Erythroblast (primary cell): ENCODE results near the gene PITRM1.
"Not testable (repeated sequence)": the region's sequence is repeated elsewhere in the genome, so short reads cannot be mapped to it uniquely, and the experiment has no call there.

ENCODE experiments used
- DNase-seq, 2 experiments: peaks; one replicate each; lab custom pipeline; 2025; lab: John Stamatoyannopoulos, UW
- GATA1 ChIP-seq: IDR thresholded peaks from 2 replicates; pipeline ENCODE4 v1.6.1; 2011; ENCODE audit warnings: low read depth, mild to moderate bottlenecking, control low read depth, low read length, moderate library complexity
- POLR2A ChIP-seq: IDR thresholded peaks from 2 replicates; pipeline ENCODE4 v1.6.1; 2011; ENCODE audit warnings: mild to moderate bottlenecking, low read length

The PITRM1 gene

GRCh38 chr10:3194871-3195270 lies 22.3 kb upstream of the PITRM1 start:
- TF ChIP-seq GATA1 (no peak), POLR2A (no peak)
- DNase-seq, result no peak

GRCh38 chr10:3193751-3194150 lies 21.2 kb upstream of the PITRM1 start:
- TF ChIP-seq POLR2A (no peak), GATA1 (no peak)
- DNase-seq, result no peak

DNA sequence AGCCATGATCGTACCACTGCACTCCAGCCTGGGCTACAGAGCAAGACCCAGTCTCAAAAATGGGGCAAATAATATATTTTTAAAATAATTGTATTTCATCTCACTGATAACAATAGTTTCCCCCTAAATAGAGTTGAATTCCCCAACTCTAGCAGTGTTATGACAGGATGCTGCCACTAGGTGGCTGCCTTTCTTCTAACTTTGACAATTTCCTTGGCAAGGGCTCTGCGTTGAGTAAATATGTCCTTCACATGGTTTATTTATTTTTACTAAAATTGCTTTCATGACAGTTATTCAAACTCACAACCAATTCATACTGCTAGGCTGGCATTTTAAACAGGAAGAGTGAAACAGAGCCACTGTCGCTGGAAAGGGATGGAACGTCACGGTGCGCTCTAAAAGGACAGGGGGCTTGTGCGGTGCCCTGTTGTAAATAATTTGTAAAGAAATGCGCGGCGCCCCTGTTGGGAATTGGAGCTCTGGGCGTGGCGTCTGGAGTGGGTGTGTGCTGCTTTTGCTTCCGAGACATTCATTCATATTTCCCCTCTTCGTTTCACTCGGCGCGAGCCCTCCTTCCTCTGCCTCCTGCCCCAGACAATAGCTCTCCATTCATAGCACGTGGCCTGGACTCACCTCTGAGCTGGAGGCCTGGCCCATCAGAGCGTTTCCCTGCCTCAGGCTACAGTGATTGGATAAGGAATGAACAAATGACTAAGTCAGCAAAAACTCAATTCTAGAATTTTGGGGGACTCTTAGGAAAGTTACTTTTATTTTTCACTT lies 20.5 kb upstream of the PITRM1 start:
- no peak for TF ChIP-seq GATA1
- no peak for TF ChIP-seq POLR2A
- DNase-seq, result peak; percentile 35 to 60

DNA sequence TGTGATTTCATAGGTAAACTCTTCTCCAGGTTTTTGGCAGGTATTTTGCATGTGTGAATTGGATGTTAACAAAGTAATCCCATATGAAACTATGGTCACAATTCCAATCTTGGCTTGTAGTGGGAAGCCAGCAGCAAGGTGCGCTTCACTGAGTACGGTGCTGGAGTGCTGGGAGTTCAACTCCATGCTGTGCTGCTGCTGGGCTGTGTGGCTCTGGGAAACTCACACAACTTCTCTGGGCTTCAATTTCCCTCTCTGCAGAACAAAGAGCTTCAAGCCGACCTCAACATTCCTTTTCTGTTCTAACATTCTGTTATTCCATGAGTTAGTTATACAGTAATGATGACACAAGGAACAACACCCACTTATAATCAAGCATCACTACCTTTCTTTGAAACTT lies 18.2 kb upstream of the PITRM1 start:
- no peak for DNase-seq
- no peak for TF ChIP-seq GATA1
- no peak for TF ChIP-seq POLR2A

GRCh38 chr10:3187229-3187628 lies 14.6 kb upstream of the PITRM1 start:
- DNase-seq, result not testable (repeated sequence)

GRCh38 chr10:3186368-3186767 lies 13.8 kb upstream of the PITRM1 start:
- TF ChIP-seq POLR2A (no peak), GATA1 (no peak)
- DNase-seq, result no peak

- DNase-seq, result no peak
- TF ChIP-seq GATA1 (no peak), POLR2A (no peak)
These were observed 12.8 kb upstream of the PITRM1 start for GRCh38 chr10:3185386-3185785.

- DNase-seq, result no peak
- no peak for TF ChIP-seq GATA1
- TF ChIP-seq POLR2A, result no peak
These were observed 7.9 kb upstream of the PITRM1 start for GRCh38 chr10:3180355-3181025.

GRCh38 chr10:3179174-3179573 lies 6.6 kb upstream of the PITRM1 start:
- DNase-seq, result no peak

GRCh38 chr10:3178042-3178441 lies 5.5 kb upstream of the PITRM1 start:
- no peak for DNase-seq
- TF ChIP-seq GATA1, result no peak
- no peak for TF ChIP-seq POLR2A

More at GRCh38 chr10:3179174-3179573, 6.6 kb upstream of the PITRM1 start:
- TF ChIP-seq POLR2A (no peak), GATA1 (no peak)

- DNase-seq, result no peak
- TF ChIP-seq POLR2A (no peak), GATA1 (no peak)
These were observed 743 bp upstream of the PITRM1 start for GRCh38 chr10:3173171-3173878.

DNA sequence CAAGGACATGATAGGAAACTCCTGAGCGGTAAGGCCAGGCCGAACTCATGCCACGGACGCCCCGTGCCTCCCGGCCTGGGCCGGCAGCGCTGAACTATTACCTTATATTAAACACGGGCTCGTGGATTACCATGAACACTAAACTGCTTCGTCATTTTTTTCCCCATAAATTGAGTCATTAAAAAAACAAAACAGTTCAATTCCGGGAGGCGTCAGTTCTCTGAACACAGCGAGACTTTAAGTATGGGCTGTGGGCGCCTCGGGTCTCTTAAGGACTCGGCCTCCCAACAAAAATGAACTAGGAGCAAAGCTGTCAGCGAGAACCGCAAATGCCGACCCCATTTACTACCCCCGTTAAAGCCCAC lies 519 bp downstream of the PITRM1 start:
- no peak for TF ChIP-seq POLR2A
- TF ChIP-seq GATA1, result no peak
- peak; percentile 72 to 84 for DNase-seq

DNA sequence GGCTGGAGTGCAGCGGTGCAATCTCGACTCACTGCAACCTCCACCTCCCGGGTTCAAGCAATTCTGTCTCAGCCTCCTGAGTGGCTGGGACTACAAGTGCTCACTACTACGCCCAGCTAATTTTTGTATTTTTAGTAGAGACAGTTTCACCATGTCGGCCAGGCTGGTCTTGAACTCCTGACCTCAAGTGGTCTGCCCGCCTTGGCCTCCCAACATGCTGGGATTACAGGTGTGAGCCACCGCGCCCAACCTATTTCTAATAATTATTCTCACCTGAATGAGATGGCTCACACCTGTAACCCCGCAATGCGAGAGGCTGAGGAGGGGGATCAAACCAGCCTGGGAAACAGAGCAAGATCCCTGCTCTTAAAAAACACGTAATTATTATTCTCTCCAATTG lies 1.1 kb downstream of the PITRM1 start:
- DNase-seq, result not testable (repeated sequence)

GRCh38 chr10:3169673-3170072 lies 2.9 kb downstream of the PITRM1 start:
- DNase-seq, result no peak
- TF ChIP-seq GATA1, result no peak
- TF ChIP-seq POLR2A, result no peak
